ENCODE results near the gene PPP1R18. TPM values are rescaled to one million over a fixed set of nuclear protein-coding genes. Genes with fewer than 3 reads are reported as not detected.

PPP1R18 gene
- total RNA-seq, 1 experiment from 2014 or later, result 33.6 TPM

Other genes starting within 250 kb of the PPP1R18 start
- 108 TPM for gene HLA-E, start 197.1 kb downstream of the PPP1R18 start, total RNA-seq (2021; ENCODE audit: unreplicated experiment)
- gene GNL1, start 130.2 kb downstream of the PPP1R18 start, total RNA-seq (2021; ENCODE audit: unreplicated experiment), result 113 TPM
- gene PRR3, start 129.3 kb downstream of the PPP1R18 start, total RNA-seq (2021; ENCODE audit: unreplicated experiment), result 16.7 TPM
- 53.3 TPM for gene ABCF1, start 115.2 kb downstream of the PPP1R18 start, total RNA-seq (2021; ENCODE audit: unreplicated experiment)
- gene PPP1R10, start 69.4 kb downstream of the PPP1R18 start, total RNA-seq (2021; ENCODE audit: unreplicated experiment), result 104 TPM
- gene MRPS18B, start 68.8 kb downstream of the PPP1R18 start, total RNA-seq (2021; ENCODE audit: unreplicated experiment), result 112 TPM
- gene ATAT1, start 59.8 kb downstream of the PPP1R18 start, total RNA-seq (2021; ENCODE audit: unreplicated experiment), result 19.8 TPM
- 34.8 TPM for gene C6orf136, start 39.5 kb downstream of the PPP1R18 start, total RNA-seq (2021; ENCODE audit: unreplicated experiment)
- 46.0 TPM for gene DHX16, start 13.6 kb downstream of the PPP1R18 start, total RNA-seq (2021; ENCODE audit: unreplicated experiment)
- gene NRM, start 4.3 kb upstream of the PPP1R18 start, total RNA-seq (2021; ENCODE audit: unreplicated experiment), result 13.6 TPM
- gene MDC1, start 30.6 kb upstream of the PPP1R18 start, total RNA-seq (2021; ENCODE audit: unreplicated experiment), result 75.8 TPM
- 886 TPM for gene TUBB, start 33.7 kb upstream of the PPP1R18 start, total RNA-seq (2021; ENCODE audit: unreplicated experiment)
- 117 TPM for gene FLOT1, start 56.0 kb upstream of the PPP1R18 start, total RNA-seq (2021; ENCODE audit: unreplicated experiment)
- 952 TPM for gene IER3, start 57.9 kb upstream of the PPP1R18 start, total RNA-seq (2021; ENCODE audit: unreplicated experiment)
- gene DDR1, start 197.9 kb upstream of the PPP1R18 start, total RNA-seq (2021; ENCODE audit: unreplicated experiment), result 211 TPM
- gene GTF2H4, start 221.6 kb upstream of the PPP1R18 start, total RNA-seq (2021; ENCODE audit: unreplicated experiment), result 59.7 TPM
- 39.8 TPM for gene VARS2, start 227.6 kb upstream of the PPP1R18 start, total RNA-seq (2021; ENCODE audit: unreplicated experiment)
- not detected for gene SFTA2, start 245.5 kb upstream of the PPP1R18 start, total RNA-seq (2021; ENCODE audit: unreplicated experiment)

Data from HCT116 (cell line).